Neural crest cell (in vitro differentiated cells): ENCODE data around the gene FAM219A. TPM values are rescaled to one million over a fixed set of nuclear protein-coding genes. Genes with fewer than 3 reads are reported as not detected.

Experiments used
- DNase-seq: peaks from one replicate; pipeline ENCODE4 v3.0.0; 2021; ENCODE audit warnings: low read depth, mixed read lengths, low spot score
- H3K27ac Mint-ChIP-seq: one replicate; pipeline ENCODE4 v1.8.0; 2021; ENCODE audit warnings: mild to moderate bottlenecking, mixed read lengths; ENCODE audit not compliant: unreplicated experiment
- H3K27me3 Mint-ChIP-seq: 2 replicates; pipeline ENCODE4 v1.8.0; 2021; ENCODE audit warnings: low read depth, mild to moderate bottlenecking, mixed read lengths
- H3K36me3 Mint-ChIP-seq: 2 replicates; pipeline ENCODE4 v1.8.0; 2021; ENCODE audit warnings: low read depth, mild to moderate bottlenecking, mixed read lengths
- H3K4me1 Mint-ChIP-seq: 2 replicates; pipeline ENCODE4 v1.8.0; 2021; ENCODE audit warnings: mixed read lengths
- H3K4me3 Mint-ChIP-seq: one replicate; pipeline ENCODE4 v1.8.0; 2021; ENCODE audit warnings: mild to moderate bottlenecking, mixed read lengths
- H3K9me3 Mint-ChIP-seq: 2 replicates; pipeline ENCODE4 v1.8.0; 2021; ENCODE audit warnings: mixed read lengths
- CTCF ChIP-seq: fragments of 200-600 bp; sonication (generic); conservative IDR thresholded peaks from 2 replicates; pipeline ENCODE4 v1.5.0; 2021; ENCODE audit warnings: antibody characterized with exemption, mild to moderate bottlenecking
- total RNA-seq: library from RNA; stranded (reverse); gene quantifications from 2 replicates; pipeline ENCODE4 v1.2.1, GENCODE V29; 2021

Gene FAM219A
- total RNA-seq, 1 donor from 2014 or later = 20.9 TPM

- no peak overlapping the region for H3K27ac Mint-ChIP-seq
- peaks cover 30% of the 10 kb centered on the region for H3K4me1 Mint-ChIP-seq
- no peaks in the 10 kb centered on the region for H3K36me3 Mint-ChIP-seq
- no peaks in the 10 kb centered on the region for H3K9me3 Mint-ChIP-seq
- peak overlapping the region; percentile 80 for H3K4me3 Mint-ChIP-seq
- peaks cover 89% of the 10 kb centered on the region for H3K27me3 Mint-ChIP-seq
- peak; percentile 92 for DNase-seq
- peak; percentile 96 for TF ChIP-seq CTCF
Observed at GRCh38 chr9:34379334-34380033, 78.9 kb downstream of the FAM219A start.

DNA sequence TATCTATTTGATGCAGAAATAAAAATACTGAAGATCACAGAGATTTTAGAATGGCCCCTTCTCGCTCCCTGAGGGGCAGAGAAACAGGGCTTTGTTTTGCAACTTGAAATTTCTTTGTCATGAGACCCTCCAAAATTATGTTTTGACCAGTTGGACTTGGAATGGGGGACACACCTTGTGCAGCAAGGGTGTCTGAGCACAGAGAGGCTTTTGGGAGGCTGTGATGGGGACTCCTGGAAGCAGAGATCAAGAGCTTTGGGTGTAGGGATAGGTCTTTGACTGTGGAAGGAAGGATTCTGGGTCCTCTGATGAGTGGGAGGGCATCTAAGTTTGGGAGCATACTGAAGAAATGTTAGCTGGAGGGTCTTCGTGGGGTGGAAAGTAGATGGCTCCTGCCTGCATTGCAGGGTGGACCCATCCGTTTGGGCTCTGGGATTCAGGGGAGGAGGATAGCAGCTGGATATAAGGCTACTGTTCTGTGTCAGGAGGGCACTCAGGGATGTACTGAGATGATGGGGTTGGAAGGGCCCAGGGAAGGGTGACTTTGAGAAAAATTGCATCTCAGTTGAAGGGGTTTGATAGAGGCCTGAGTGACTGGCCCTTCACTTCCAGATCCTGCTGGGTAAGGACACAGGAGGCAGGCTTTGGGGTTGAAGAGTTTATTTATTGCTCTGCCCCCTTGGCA is 79.9 kb downstream of the FAM219A start:
- Mint-ChIP-seq H3K9me3 (no peaks in the 10 kb centered on the region), H3K4me1 (peaks cover 30% of the 10 kb centered on the region), H3K27me3 (peaks cover 85% of the 10 kb centered on the region), H3K4me3 (peak overlapping the region; percentile 80), H3K36me3 (peaks cover 4% of the 10 kb centered on the region), H3K27ac (no peak overlapping the region)
- no peak for DNase-seq
- no peak for TF ChIP-seq CTCF

DNA sequence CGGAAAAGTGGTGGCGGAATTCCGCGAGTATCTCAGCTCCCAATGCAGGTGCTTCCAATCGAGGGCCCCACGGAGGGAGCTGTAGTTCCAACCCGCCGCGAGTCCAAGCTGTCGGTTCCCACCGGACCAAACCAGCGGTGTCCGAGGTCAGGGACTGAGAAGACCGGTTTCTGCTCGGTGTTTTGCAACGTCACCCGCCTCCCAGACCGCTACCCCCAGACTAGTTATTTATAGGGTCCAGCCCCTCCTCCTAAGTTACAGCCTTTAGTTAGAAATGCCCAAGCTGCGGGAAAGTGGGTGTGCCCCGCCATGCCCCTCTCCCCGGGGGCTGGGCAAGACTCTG is 81.0 kb downstream of the FAM219A start:
- H3K36me3 Mint-ChIP-seq = peaks cover 4% of the 10 kb centered on the region
- peaks cover 74% of the 10 kb centered on the region for H3K27me3 Mint-ChIP-seq
- no peak for DNase-seq
- no peaks in the 10 kb centered on the region for H3K9me3 Mint-ChIP-seq
- peak overlapping the region; percentile 81 for H3K4me3 Mint-ChIP-seq
- peaks cover 30% of the 10 kb centered on the region for H3K4me1 Mint-ChIP-seq
- no peak for TF ChIP-seq CTCF
- no peak overlapping the region for H3K27ac Mint-ChIP-seq

- no peak for TF ChIP-seq CTCF
- Mint-ChIP-seq H3K36me3 (peaks cover 4% of the 10 kb centered on the region), H3K4me1 (peaks cover 30% of the 10 kb centered on the region), H3K4me3 (peak within 1 kb of the TSS; percentile 81), H3K9me3 (no peaks in the 10 kb centered on the region), H3K27ac (no peak within 1 kb of the TSS), H3K27me3 (peaks cover 68% of the 10 kb centered on the region)
- DNase-seq = peak; percentile 83
Observed at GRCh38 chr9:34376596-34377403, 81.6 kb downstream of the FAM219A start, which contains the start of gene MYORG. MYORG (minus strand) TSS chr9:34376898; CDS start chr9:34372943, 3,955 bp downstream.

GRCh38 chr9:34375901-34376595 is 82.3 kb downstream of the FAM219A start:
- no peaks in the 10 kb centered on the region for H3K9me3 Mint-ChIP-seq
- H3K36me3 Mint-ChIP-seq = peaks cover 4% of the 10 kb centered on the region
- TF ChIP-seq CTCF = peak; percentile 29
- DNase-seq = no peak
- peaks cover 61% of the 10 kb centered on the region for H3K27me3 Mint-ChIP-seq
- no peak overlapping the region for H3K27ac Mint-ChIP-seq
- peak overlapping the region; percentile 81 for H3K4me3 Mint-ChIP-seq
- H3K4me1 Mint-ChIP-seq = peaks cover 30% of the 10 kb centered on the region
